Bronchial epithelial cell (primary cell): ENCODE data around the gene ARHGAP12. TPM values are rescaled to one million over a fixed set of nuclear protein-coding genes. Genes with fewer than 3 reads are reported as not detected.

Experiments used
- DNase-seq: peaks from one replicate; pipeline ENCODE4 v3.0.0-alpha.2; 2010; ENCODE audit warnings: low read depth
- FAIRE-seq: peaks from 2 replicates; lab custom pipeline; 2011; peaks lifted over from hg19 to GRCh38; lab: Jason Lieb, UNC
- H3K27me3 ChIP-seq: 2 replicates; pipeline ENCODE4 v1.5.1; 2011; ENCODE audit warnings: low read length; ENCODE audit not compliant: control insufficient read depth, insufficient read depth
- H3K36me3 ChIP-seq: 2 replicates; pipeline ENCODE4 v1.5.1; 2011; ENCODE audit warnings: low read length; ENCODE audit not compliant: control insufficient read depth, insufficient read depth
- H3K4me3 ChIP-seq: 2 replicates; pipeline ENCODE4 v1.5.1; 2011; ENCODE audit warnings: mild to moderate bottlenecking, low read depth, low read length, control low read depth
- CTCF ChIP-seq: IDR thresholded peaks from 2 replicates; pipeline ENCODE4 v1.5.1; 2011; ENCODE audit warnings: mild to moderate bottlenecking, moderate library complexity, low read length, control low read depth, inconsistent platforms; ENCODE audit not compliant: insufficient read depth, severe bottlenecking
- total RNA-seq: library from RNA; depleted of rRNA; stranded (reverse); fragments of >200 nt; gene quantifications from 2 replicates; pipeline ENCODE4 v1.2.1, GENCODE V29; 2014

ARHGAP12 gene
- total RNA-seq, 1 donor from 2014 or later: 30.3 TPM

DNA sequence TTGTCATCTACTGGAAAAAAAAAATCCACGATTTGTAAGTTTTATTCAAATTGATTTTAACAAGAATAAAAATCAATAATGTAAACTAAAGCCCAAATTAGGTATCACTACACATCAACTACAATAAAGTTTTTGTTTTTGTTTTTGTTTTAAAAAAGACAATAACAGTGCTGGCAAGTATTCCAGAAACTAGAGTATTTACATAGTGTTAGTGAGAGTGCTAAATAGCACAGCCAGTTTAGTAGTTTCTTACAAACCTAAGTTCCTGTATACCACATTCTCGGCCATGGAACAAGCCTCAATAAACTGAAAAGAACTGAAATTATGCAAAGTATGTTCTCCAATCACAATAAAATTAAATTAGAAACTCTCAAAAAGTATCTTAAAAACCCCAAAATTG lies 8.1 kb downstream of the ARHGAP12 start:
- Histone ChIP-seq H3K27me3 (no peaks in the 10 kb centered on the region), H3K4me3 (no peak overlapping the region), H3K36me3 (no peaks in the 10 kb centered on the region)
- FAIRE-seq (no peak), DNase-seq (no peak)
- TF ChIP-seq CTCF: no peak

DNA sequence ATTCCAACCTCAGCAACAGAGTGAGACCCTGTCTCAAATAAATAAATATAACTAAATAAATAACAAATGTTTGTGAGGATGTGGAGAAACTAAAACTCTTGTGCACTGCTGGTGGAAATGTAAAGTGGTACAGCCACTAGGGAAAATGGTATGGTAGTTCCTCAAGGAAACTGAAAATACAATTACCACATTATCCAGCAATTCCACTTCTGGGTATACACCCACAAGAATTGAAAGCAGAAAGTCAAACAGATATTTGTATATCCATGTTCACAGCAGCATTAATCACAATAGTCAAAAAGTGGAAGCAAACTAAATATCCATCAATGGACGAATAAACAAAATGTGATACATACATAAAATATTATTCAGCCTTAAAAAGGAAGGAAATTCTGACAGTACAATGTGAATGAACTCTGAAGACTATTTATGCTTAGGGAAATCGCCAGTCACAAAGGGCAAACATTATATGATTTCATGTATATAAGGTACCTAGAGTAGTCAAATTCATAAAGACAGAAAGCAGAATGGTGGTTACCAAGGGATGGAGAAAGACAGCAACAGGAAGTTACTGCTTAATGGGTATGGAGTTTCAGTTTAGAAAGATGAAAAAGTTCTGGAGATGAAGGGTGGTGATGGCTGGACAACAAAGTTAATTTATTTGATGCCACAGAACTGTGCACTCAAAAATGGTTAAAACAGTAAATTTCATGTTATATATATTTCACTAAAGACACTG lies 9.8 kb downstream of the ARHGAP12 start:
- Histone ChIP-seq H3K36me3 (no peaks in the 10 kb centered on the region), H3K27me3 (no peaks in the 10 kb centered on the region), H3K4me3 (no peak overlapping the region)
- TF ChIP-seq CTCF: no peak
- DNase-seq: no peak
- no peak for FAIRE-seq

- DNase-seq: no peak
- FAIRE-seq: no peak
- no peak for TF ChIP-seq CTCF
- no peaks in the 10 kb centered on the region for H3K27me3 ChIP-seq
- no peak overlapping the region for H3K4me3 ChIP-seq
- H3K36me3 ChIP-seq: no peaks in the 10 kb centered on the region
Measured at GRCh38 chr10:31914370-31914769, 14.3 kb downstream of the ARHGAP12 start.

DNA sequence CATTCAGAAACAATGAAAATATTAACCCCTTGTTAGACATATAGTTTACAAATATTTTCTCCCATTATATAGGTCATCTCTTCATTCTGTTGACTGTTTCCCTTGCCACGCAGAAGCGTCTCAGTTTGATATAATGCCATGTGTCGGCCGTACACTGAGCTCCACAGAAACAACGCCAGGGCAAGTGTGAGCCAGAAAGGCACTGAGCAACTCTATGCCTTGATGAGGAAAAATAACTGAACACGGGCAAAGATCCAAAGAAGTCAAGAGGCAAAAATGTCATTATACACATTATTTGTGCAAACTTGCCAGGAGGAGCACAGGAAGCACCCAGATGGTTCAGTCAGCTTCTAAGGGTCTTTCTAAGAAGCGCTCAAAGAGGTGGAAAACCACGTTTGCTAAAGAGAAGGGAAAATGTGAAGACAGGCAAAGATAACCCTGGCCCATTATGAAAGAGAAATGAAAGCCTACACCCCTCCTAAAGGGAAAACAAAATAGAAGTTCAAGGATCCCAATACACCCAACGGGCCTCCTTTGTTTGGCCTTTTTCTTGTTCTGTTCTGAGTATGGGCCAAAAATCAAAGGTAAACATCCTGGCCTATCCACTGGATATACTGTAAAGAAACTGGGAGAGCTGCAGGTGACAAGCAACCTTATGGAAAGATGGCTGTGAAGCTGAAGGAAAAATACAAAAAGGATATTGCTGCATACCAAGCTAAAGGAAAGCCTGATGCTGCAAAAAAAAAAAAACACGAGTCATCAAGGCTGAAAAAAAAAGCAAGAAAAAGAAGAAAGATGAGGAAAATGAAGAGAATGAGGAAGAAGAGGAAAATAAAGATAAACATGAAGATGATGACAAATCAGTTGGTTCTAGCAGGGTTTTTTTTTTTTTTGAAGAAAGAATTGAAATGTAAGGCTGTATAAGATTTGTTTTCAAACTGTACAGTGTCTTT lies 15.5 kb downstream of the ARHGAP12 start:
- DNase-seq (peak; percentile 38), FAIRE-seq (no peak)
- no peaks in the 10 kb centered on the region for H3K27me3 ChIP-seq
- no peak for TF ChIP-seq CTCF
- H3K36me3 ChIP-seq: no peaks in the 10 kb centered on the region
- no peak overlapping the region for H3K4me3 ChIP-seq

GRCh38 chr10:31912289-31912688 lies 16.3 kb downstream of the ARHGAP12 start:
- TF ChIP-seq CTCF: no peak
- H3K27me3 ChIP-seq: no peaks in the 10 kb centered on the region
- no peak overlapping the region for H3K4me3 ChIP-seq
- no peaks in the 10 kb centered on the region for H3K36me3 ChIP-seq
- peak; percentile 67 for DNase-seq
- FAIRE-seq: no peak
